Measurements from ENCODE around the gene PUM2. TPM values are rescaled to one million over a fixed set of nuclear protein-coding genes. Genes with fewer than 3 reads are reported as not detected.
A peak's percentile ranks its signal among the peaks of the same experiment; 100 is the strongest.
"Not testable (repeated sequence)": the region's sequence is repeated elsewhere in the genome, so short reads cannot be mapped to it uniquely, and the experiment has no call there.

Gene PUM2
- total RNA-seq, 3 donors from 2014 or later, result 93.5 to 155 (median 115) TPM

- DNase-seq, result peak in 1 of 3 donors; percentile 31
- ATAC-seq, result peak; percentile 64
- TF ChIP-seq CTCF (IDR thresholded peaks at IDR 0.05), result no peak
- H3K4me3 ChIP-seq, result no peak overlapping the region
- intact Hi-C loops (cut with DNase I, micrococcal nuclease), result no loop called here
- H3K36me3 ChIP-seq (ENCODE audit: low read depth), result no peaks in the 10 kb centered on the region
- no peaks in the 10 kb centered on the region for H3K9me3 ChIP-seq
- H3K4me1 ChIP-seq (ENCODE audit: low read depth), result peaks cover 39% of the 10 kb centered on the region
Observed at GRCh38 chr2:20382965-20383810, 32.5 kb upstream of the PUM2 start.

- peaks cover 39% of the 10 kb centered on the region for H3K4me1 ChIP-seq (ENCODE audit: low read depth)
- ATAC-seq, result peak; percentile 29
Observed at GRCh38 chr2:20381457-20381856, 30.8 kb upstream of the PUM2 start.

GRCh38 chr2:20378891-20379519 lies 28.4 kb upstream of the PUM2 start:
- DNase-seq, result peak; percentile 83 to 87 (median 85)
- intact Hi-C loops (cut with DNase I, micrococcal nuclease), result no loop called here
- peak; percentile 41 for TF ChIP-seq CTCF (IDR thresholded peaks at IDR 0.05)
- peak; percentile 90 for ATAC-seq
- Histone ChIP-seq H3K4me3 (no peak overlapping the region), H3K4me1 (ENCODE audit: low read depth) (peaks cover 27% of the 10 kb centered on the region), H3K36me3 (ENCODE audit: low read depth) (no peaks in the 10 kb centered on the region), H3K9me3 (no peaks in the 10 kb centered on the region)

More at GRCh38 chr2:20381457-20381856, 30.8 kb upstream of the PUM2 start:
- peak in 1 of 3 donors; percentile 50 for DNase-seq
- intact Hi-C loops (cut with DNase I, micrococcal nuclease), result no loop called here
- Histone ChIP-seq H3K36me3 (ENCODE audit: low read depth) (no peaks in the 10 kb centered on the region), H3K9me3 (no peaks in the 10 kb centered on the region), H3K4me3 (no peak overlapping the region)
- no peak for TF ChIP-seq CTCF (IDR thresholded peaks at IDR 0.05)

- no peaks in the 10 kb centered on the region for H3K9me3 ChIP-seq
- ATAC-seq, result no peak
- no peak for TF ChIP-seq CTCF (IDR thresholded peaks at IDR 0.05)
- H3K36me3 ChIP-seq (ENCODE audit: low read depth), result no peaks in the 10 kb centered on the region
- no peak overlapping the region for H3K4me3 ChIP-seq
- intact Hi-C loops (cut with DNase I, micrococcal nuclease), result no loop called here
- H3K4me1 ChIP-seq (ENCODE audit: low read depth), result peaks cover 20% of the 10 kb centered on the region
- no peak for DNase-seq
Observed at GRCh38 chr2:20378341-20378740, 27.7 kb upstream of the PUM2 start.

- peaks cover 14% of the 10 kb centered on the region for H3K4me1 ChIP-seq (ENCODE audit: low read depth)
- no peak for TF ChIP-seq CTCF (IDR thresholded peaks at IDR 0.05)
- H3K4me3 ChIP-seq, result no peak overlapping the region
- H3K9me3 ChIP-seq, result no peaks in the 10 kb centered on the region
- intact Hi-C loops (cut with DNase I, micrococcal nuclease), result no loop called here
- DNase-seq (no peak), ATAC-seq (no peak)
- no peaks in the 10 kb centered on the region for H3K36me3 ChIP-seq (ENCODE audit: low read depth)
Observed at GRCh38 chr2:20377741-20378140, 27.1 kb upstream of the PUM2 start.

- H3K4me3 ChIP-seq; H3K36me3 ChIP-seq (ENCODE audit: low read depth); H3K9me3 ChIP-seq; ATAC-seq; H3K4me1 ChIP-seq (ENCODE audit: low read depth); DNase-seq: not testable (repeated sequence)
- intact Hi-C loops (cut with DNase I, micrococcal nuclease), result loop anchor here in 1 of 2 donors (5.0 kb wide), 1 partner anchor 363 kb away; the partner anchor contains the start of gene MATN3
Observed at GRCh38 chr2:20374982-20375381, 24.3 kb upstream of the PUM2 start.
